Adrenal gland (tissue), 12 donors: ENCODE data around the gene ZSWIM4. TPM values are rescaled to one million over a fixed set of nuclear protein-coding genes. Genes with fewer than 3 reads are reported as not detected.
A peak's percentile ranks its signal among the peaks of the same experiment; 100 is the strongest.

Experiments used
- DNase-seq, 7 donors: peaks; one replicate each; pipeline ENCODE4 v3.0.0-alpha.2; 2019 to 2020
- H3K27ac ChIP-seq, 5 donors: fragments of 200-600 bp; sonication (generic) in 4 of 5; 1 replicate in 3 of 5; 2 replicates in 2 of 5; pipeline versions ENCODE4 v1.5.1 to v1.8.0; 2016 to 2020; ENCODE audit warnings: mild to moderate bottlenecking in 1 of 5
- H3K27me3 ChIP-seq: fragments of 200-600 bp; 2 replicates; pipeline ENCODE4 v1.8.0; 2021
- H3K36me3 ChIP-seq, 2 donors: fragments of 200-600 bp; replicated peaks in 1 of 2; 1 replicate in 1 of 2; 2 replicates in 1 of 2; pipeline versions ENCODE4 v1.5.1 to v1.8.0; 2018 to 2022
- H3K4me1 ChIP-seq, 2 donors: fragments of 200-600 bp; replicated peaks in 1 of 2; 1 replicate in 1 of 2; 2 replicates in 1 of 2; pipeline versions ENCODE4 v1.5.1 to v1.8.0; 2018 to 2021
- H3K4me3 ChIP-seq, 4 donors: fragments of 200-600 bp; sonication (generic) in 3 of 4; one replicate each; pipeline ENCODE4 v1.5.1; 2016 to 2018
- H3K9me3 ChIP-seq, 3 donors: fragments of 200-600 bp; sonication (generic) in 1 of 3; replicated peaks in 1 of 3; 1 replicate in 2 of 3; 2 replicates in 1 of 3; pipeline versions ENCODE4 v1.5.1 to v1.8.0; 2016 to 2021
- POLR2A ChIP-seq, 2 donors: fragments of 450-650 bp; IDR thresholded peaks; one replicate each; pipeline ENCODE4 v1.6.1; 2017; ENCODE audit warnings: antibody characterized with exemption in 2 of 2, mild to moderate bottlenecking in 2 of 2, moderate library complexity in 1 of 2
- WGBS, 4 donors: extraction: QIAGEN DNeasy Blood & Tissue Kit in 2 of 4; methylation state at CpG; one replicate each; pipeline versions ENCODE4 v1.1.5 to v1.1.7; 2013 to 2017; 5-methylcytosine and 5-hydroxymethylcytosine counted together
- intact Hi-C, 2 donors: fragments of 100-400 bp; cut with DNase I; formaldehyde crosslinking; loops; one replicate each; pipeline versions ENCODE4 v1.14.1 to v1.15.0; 2022 to 2023
- polyA plus RNA-seq, 3 donors: library from polyadenylated mRNA; stranded (reverse); fragments of 200-250 nt in 2 of 3; fragments of 350-450 nt in 1 of 3; fragmentation: Illumina TruSeq in 1 of 3; extraction: RNeasy Lipid Tissue Mini Kit (QIAGEN cat#74804) in 1 of 3; gene quantifications; one replicate each; pipeline ENCODE4 v1.2.3, GENCODE V29; 2013 to 2014
- total RNA-seq, 9 donors: library from RNA; depleted of rRNA in 4 of 9; stranded (reverse); fragments of >200 nt in 4 of 9; fragments of 120-200 nt in 1 of 9; fragmentation: NEBNext Ultra II Directional in 1 of 9; extraction: Animal tissue kit (Norgen Biotek cat#: 25700) in 1 of 9; gene quantifications; one replicate each; pipeline versions ENCODE4 v1.1.0 to v1.2.4, GENCODE V29; 2013 to 2023
- TF ChIP-seq, protein P1 (sequence below), 6 experiments: fragments of 450-650 bp in 4 of 6; fragments of 200-600 bp in 2 of 6; sonication (generic) in 1 of 6; IDR thresholded peaks; 1 replicate in 5 of 6; 2 replicates in 1 of 6; pipeline versions ENCODE4 v1.5.1 to v1.8.0; 2016 to 2021; ENCODE audit warnings: antibody characterized with exemption in 6 of 6, mild to moderate bottlenecking in 2 of 6, moderate library complexity in 1 of 6
- donor health status: healthy with polysubstance abuse.
- donor health status: Bipolar disorder and iron deficiency.
- donor health status: DM: yes; HTN: yes; CAD: no.
- donor health status: DM: no; HTN: no; CAD: no.
- donor health status: DM: no; HTN: no; CAD: no.
- donor health status: DM: yes; HTN: yes; CAD: no.

The ZSWIM4 gene
- total and polyA plus RNA-seq, 12 donors = 1.3 to 15.4 (median 9.1) TPM

DNA sequence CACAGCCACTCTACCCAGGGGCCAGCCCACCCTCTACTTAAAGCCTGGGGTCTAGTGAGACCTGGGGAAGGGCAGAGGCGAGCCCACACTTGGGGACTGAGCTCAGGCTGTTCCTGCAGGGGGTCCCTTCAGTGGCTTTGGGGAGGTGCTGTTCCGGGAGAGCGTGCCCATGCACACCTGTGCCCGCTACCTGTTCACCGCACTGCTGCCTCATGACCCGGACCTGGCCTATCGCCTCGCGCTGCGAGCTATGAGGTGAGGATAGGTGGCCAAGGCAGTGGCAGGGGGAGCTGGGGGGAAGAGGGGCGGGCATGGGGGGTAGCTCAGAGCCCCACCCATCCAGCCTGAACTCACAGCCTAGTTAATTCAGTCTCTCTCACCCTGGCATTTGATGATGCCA, 24.0 kb downstream of the ZSWIM4 start:
- Histone ChIP-seq H3K4me3 (no peak overlapping the region), H3K27ac (no peak overlapping the region), H3K36me3 (no peaks in the 10 kb centered on the region), H3K27me3 (no peaks in the 10 kb centered on the region), H3K4me1 (peaks cover 0 to 5% of the 10 kb centered on the region in 2 donors), H3K9me3 (no peaks in the 10 kb centered on the region)
- no peak for TF ChIP-seq POLR2A (IDR thresholded peaks at IDR 0.05)
- TF ChIP-seq, protein P1, sequence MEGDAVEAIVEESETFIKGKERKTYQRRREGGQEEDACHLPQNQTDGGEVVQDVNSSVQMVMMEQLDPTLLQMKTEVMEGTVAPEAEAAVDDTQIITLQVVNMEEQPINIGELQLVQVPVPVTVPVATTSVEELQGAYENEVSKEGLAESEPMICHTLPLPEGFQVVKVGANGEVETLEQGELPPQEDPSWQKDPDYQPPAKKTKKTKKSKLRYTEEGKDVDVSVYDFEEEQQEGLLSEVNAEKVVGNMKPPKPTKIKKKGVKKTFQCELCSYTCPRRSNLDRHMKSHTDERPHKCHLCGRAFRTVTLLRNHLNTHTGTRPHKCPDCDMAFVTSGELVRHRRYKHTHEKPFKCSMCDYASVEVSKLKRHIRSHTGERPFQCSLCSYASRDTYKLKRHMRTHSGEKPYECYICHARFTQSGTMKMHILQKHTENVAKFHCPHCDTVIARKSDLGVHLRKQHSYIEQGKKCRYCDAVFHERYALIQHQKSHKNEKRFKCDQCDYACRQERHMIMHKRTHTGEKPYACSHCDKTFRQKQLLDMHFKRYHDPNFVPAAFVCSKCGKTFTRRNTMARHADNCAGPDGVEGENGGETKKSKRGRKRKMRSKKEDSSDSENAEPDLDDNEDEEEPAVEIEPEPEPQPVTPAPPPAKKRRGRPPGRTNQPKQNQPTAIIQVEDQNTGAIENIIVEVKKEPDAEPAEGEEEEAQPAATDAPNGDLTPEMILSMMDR (IDR thresholded peaks at IDR 0.05) = no peak
- no peak for DNase-seq
- 95 to 100% (median 97%) methylated on average over 7 to 11 of the region's 11 CpGs for WGBS, 4 donors
- intact Hi-C loops = no loop called here

DNA sequence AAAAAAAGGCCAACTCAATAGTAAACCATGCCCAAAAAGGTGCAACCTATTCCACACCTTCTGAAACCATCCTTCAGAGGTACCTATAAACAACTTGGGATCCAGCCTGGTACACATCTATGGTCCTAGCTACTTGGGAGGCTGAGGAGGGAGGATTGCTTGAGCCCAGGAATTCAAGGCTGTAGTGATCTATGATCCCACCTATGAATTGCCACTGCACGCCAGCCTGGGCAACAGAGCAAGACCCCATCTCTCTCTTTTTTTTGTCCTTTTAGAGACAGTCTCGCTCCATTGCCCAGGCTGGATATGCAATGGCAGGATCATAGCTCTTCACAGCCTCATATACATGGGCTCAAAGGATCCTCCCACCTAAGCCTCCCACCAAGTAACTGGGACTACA, 26.0 kb downstream of the ZSWIM4 start:
- H3K36me3 ChIP-seq = no peaks in the 10 kb centered on the region
- no peak overlapping the region for H3K4me3 ChIP-seq
- H3K27me3 ChIP-seq = no peaks in the 10 kb centered on the region
- H3K4me1 ChIP-seq = peaks cover 0 to 5% of the 10 kb centered on the region in 2 donors
- intact Hi-C loops = no loop called here
- 92 to 100% (median 96%) methylated on average over 2 of the region's 2 CpGs for WGBS, 4 donors
- no peak for TF ChIP-seq POLR2A (IDR thresholded peaks at IDR 0.05)
- TF ChIP-seq, protein P1 (IDR thresholded peaks at IDR 0.05) = no peak
- H3K9me3 ChIP-seq = no peaks in the 10 kb centered on the region
- no peak for DNase-seq
- H3K27ac ChIP-seq = peak overlapping the region in 2 of 5 donors; percentile 7 to 77

DNA sequence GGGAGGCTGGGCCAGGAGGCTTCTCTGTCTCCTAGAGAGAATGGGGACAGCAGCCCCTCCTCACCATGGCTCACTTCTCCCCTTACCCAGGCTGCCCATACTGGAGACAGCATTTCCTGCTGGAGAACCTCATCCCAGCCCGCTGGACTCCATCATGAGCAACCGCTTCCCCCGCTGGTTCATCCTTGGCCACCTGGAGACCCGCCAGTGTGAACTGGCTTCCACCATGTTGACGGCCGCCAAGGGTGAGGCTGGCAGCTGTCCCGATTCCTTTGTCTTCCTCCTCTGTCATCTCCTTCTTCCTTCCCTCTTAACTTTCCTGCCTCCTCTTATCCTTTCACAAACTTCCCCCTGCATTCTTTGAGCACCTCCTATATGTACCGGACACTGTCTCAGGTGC, 28.0 kb downstream of the ZSWIM4 start:
- Histone ChIP-seq H3K27me3 (no peaks in the 10 kb centered on the region), H3K9me3 (no peaks in the 10 kb centered on the region), H3K27ac (no peak overlapping the region), H3K4me3 (no peak overlapping the region), H3K36me3 (no peaks in the 10 kb centered on the region), H3K4me1 (peaks cover 0 to 5% of the 10 kb centered on the region in 2 donors)
- intact Hi-C loops = no loop called here
- peak in 1 of 7 donors; percentile 31 for DNase-seq
- 76 to 87% (median 81%) methylated on average over 8 of the region's 8 CpGs for WGBS, 4 donors
- TF ChIP-seq POLR2A (IDR thresholded peaks at IDR 0.05) = no peak
- TF ChIP-seq, protein P1 (IDR thresholded peaks at IDR 0.05) = no peak

DNA sequence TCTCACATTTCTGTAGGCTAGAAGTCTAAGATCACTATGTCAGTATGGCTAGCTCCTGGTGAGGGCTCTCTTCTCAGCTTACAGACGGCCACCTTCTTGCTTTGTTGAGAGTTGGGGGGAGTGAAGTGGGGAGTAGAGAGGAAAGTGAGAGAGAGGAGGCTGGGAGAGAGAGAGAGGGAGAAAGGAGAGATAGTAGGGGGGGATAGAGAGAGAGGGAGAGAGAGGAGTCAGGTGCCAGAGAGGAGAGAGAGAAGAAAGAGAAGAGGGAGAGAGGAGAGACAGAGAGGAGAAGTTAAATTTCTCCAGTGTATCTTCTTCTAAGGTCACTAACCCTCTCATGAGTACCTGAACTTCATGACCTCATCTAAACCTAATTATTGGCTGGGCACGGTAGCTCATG, 28.7 kb downstream of the ZSWIM4 start:
- 88 to 97% (median 95%) methylated on average over 2 of the region's 2 CpGs for WGBS, 4 donors
- TF ChIP-seq, protein P1 (IDR thresholded peaks at IDR 0.05) = no peak
- TF ChIP-seq POLR2A (IDR thresholded peaks at IDR 0.05) = no peak

More for the DNA sequence above, 28.7 kb downstream of the ZSWIM4 start:
- H3K27ac ChIP-seq = no peak overlapping the region
- peaks cover 0 to 5% of the 10 kb centered on the region in 2 donors for H3K4me1 ChIP-seq
- no peaks in the 10 kb centered on the region for H3K27me3 ChIP-seq
- intact Hi-C loops = no loop called here
- no peaks in the 10 kb centered on the region for H3K9me3 ChIP-seq
- H3K4me3 ChIP-seq = no peak overlapping the region
- no peaks in the 10 kb centered on the region for H3K36me3 ChIP-seq
- DNase-seq = no peak
